ENCODE results near the gene WNT9A.

GRCh38 chr1:227924833-227925574, 22.7 kb downstream of the WNT9A start:
- TF ChIP-seq, protein P1, sequence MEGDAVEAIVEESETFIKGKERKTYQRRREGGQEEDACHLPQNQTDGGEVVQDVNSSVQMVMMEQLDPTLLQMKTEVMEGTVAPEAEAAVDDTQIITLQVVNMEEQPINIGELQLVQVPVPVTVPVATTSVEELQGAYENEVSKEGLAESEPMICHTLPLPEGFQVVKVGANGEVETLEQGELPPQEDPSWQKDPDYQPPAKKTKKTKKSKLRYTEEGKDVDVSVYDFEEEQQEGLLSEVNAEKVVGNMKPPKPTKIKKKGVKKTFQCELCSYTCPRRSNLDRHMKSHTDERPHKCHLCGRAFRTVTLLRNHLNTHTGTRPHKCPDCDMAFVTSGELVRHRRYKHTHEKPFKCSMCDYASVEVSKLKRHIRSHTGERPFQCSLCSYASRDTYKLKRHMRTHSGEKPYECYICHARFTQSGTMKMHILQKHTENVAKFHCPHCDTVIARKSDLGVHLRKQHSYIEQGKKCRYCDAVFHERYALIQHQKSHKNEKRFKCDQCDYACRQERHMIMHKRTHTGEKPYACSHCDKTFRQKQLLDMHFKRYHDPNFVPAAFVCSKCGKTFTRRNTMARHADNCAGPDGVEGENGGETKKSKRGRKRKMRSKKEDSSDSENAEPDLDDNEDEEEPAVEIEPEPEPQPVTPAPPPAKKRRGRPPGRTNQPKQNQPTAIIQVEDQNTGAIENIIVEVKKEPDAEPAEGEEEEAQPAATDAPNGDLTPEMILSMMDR (conservative IDR thresholded peaks at IDR 0.05; ENCODE audit: low read depth, low read length), result no peak
- no peak for TF ChIP-seq EZH2 (IDR thresholded peaks at IDR 0.05; ENCODE audit: borderline replicate concordance, low read depth, low read length, poor library complexity, severe bottlenecking)

Measured in A673 (cell line).